ENCODE measurements around the gene ETDB.

Gene ETDB

GRCh38 chrX:135095715-135096114 lies 24.6 kb downstream of the ETDB start:
- Histone ChIP-seq H3K27ac (ENCODE audit: low read depth, low read length) (no peak overlapping the region), H3K4me1 (ENCODE audit: insufficient read depth, low read length) (no peaks in the 10 kb centered on the region), H3K36me3 (ENCODE audit: insufficient read depth, low read length) (no peaks in the 10 kb centered on the region), H3K9me3 (ENCODE audit: low read length) (no peaks in the 10 kb centered on the region), H3K4me3 (ENCODE audit: low read depth in 1 of 2, low read length in 2 of 2) (no peak overlapping the region), H3K27me3 (ENCODE audit: control insufficient read depth in 1 of 2, insufficient read depth in 2 of 2, low read length in 2 of 2) (peaks cover 0 to 13% of the 10 kb centered on the region in 2 donors), H3K9ac (ENCODE audit: low read length) (no peak overlapping the region)

DNA sequence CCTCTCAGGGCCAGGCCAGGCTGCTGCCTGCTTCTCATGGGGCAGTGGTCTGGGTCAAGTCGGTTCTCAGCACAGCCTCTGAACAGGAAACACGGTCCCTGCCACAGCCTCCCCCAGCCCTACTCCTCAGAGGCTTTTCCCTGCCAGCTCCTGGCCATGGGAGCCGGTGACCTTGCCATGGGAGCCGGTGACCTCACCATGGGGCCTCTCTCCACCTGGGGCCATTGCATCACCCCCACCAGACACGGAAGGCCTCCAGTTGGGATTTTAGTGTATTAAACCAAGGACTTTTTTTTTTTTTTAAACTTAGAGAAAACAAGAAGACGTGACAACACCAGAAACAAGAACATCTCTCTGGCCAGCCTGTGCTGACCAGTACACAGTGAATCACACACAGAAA lies 25.6 kb downstream of the ETDB start:
- Histone ChIP-seq H3K27me3 (ENCODE audit: control insufficient read depth in 1 of 2, insufficient read depth in 2 of 2, low read length in 2 of 2) (peaks cover 0 to 13% of the 10 kb centered on the region in 2 donors), H3K27ac (ENCODE audit: low read depth, low read length) (no peak overlapping the region), H3K36me3 (ENCODE audit: insufficient read depth, low read length) (no peaks in the 10 kb centered on the region), H3K4me3 (ENCODE audit: low read depth in 1 of 2, low read length in 2 of 2) (no peak overlapping the region), H3K9ac (ENCODE audit: low read length) (no peak overlapping the region), H3K9me3 (ENCODE audit: low read length) (no peaks in the 10 kb centered on the region), H3K4me1 (ENCODE audit: insufficient read depth, low read length) (no peaks in the 10 kb centered on the region)

- no peaks in the 10 kb centered on the region for H3K9me3 ChIP-seq (ENCODE audit: low read length)
- peaks cover 0 to 10% of the 10 kb centered on the region in 2 donors for H3K27me3 ChIP-seq (ENCODE audit: control insufficient read depth in 1 of 2, insufficient read depth in 2 of 2, low read length in 2 of 2)
- no peak overlapping the region for H3K4me3 ChIP-seq (ENCODE audit: low read depth in 1 of 2, low read length in 2 of 2)
- no peaks in the 10 kb centered on the region for H3K36me3 ChIP-seq (ENCODE audit: insufficient read depth, low read length)
- no peak overlapping the region for H3K27ac ChIP-seq (ENCODE audit: low read depth, low read length)
- H3K4me1 ChIP-seq (ENCODE audit: insufficient read depth, low read length), result no peaks in the 10 kb centered on the region
- H3K9ac ChIP-seq (ENCODE audit: low read length), result no peak overlapping the region
Measured at GRCh38 chrX:135089126-135089525, 31.2 kb downstream of the ETDB start.

DNA sequence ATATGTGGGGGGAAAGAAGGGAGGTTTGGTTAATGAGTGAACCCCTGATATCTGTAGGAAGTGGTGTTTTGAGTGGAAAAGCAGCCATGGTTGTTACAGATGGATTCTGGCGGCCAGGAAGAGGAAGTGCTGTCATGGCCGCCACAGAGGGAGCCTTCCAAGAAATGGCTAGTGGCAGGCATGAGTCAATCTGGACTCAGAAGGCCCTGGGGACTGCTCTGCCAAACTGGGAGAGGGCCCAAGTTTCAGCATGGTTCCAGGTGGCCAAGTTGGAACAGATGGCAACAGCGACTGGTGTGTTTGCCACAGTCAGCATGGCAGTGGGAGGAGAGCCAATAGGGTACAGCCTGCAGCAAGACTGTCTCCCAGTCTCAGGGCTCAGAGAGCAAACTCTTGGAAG lies 32.5 kb downstream of the ETDB start:
- Histone ChIP-seq H3K27me3 (ENCODE audit: control insufficient read depth in 1 of 2, insufficient read depth in 2 of 2, low read length in 2 of 2) (no peaks in the 10 kb centered on the region), H3K9ac (ENCODE audit: low read length) (no peak overlapping the region), H3K9me3 (ENCODE audit: low read length) (no peaks in the 10 kb centered on the region), H3K27ac (ENCODE audit: low read depth, low read length) (no peak overlapping the region), H3K4me3 (ENCODE audit: low read depth in 1 of 2, low read length in 2 of 2) (no peak overlapping the region), H3K36me3 (ENCODE audit: insufficient read depth, low read length) (no peaks in the 10 kb centered on the region), H3K4me1 (ENCODE audit: insufficient read depth, low read length) (no peaks in the 10 kb centered on the region)

- Histone ChIP-seq H3K36me3 (ENCODE audit: insufficient read depth, low read length) (no peaks in the 10 kb centered on the region), H3K27ac (ENCODE audit: low read depth, low read length) (no peak overlapping the region), H3K9ac (ENCODE audit: low read length) (no peak overlapping the region), H3K4me1 (ENCODE audit: insufficient read depth, low read length) (no peaks in the 10 kb centered on the region), H3K4me3 (ENCODE audit: low read depth in 1 of 2, low read length in 2 of 2) (no peak overlapping the region), H3K27me3 (ENCODE audit: control insufficient read depth in 1 of 2, insufficient read depth in 2 of 2, low read length in 2 of 2) (no peaks in the 10 kb centered on the region), H3K9me3 (ENCODE audit: low read length) (no peaks in the 10 kb centered on the region)
Measured at GRCh38 chrX:135086197-135086854, 34.0 kb downstream of the ETDB start.

DNA sequence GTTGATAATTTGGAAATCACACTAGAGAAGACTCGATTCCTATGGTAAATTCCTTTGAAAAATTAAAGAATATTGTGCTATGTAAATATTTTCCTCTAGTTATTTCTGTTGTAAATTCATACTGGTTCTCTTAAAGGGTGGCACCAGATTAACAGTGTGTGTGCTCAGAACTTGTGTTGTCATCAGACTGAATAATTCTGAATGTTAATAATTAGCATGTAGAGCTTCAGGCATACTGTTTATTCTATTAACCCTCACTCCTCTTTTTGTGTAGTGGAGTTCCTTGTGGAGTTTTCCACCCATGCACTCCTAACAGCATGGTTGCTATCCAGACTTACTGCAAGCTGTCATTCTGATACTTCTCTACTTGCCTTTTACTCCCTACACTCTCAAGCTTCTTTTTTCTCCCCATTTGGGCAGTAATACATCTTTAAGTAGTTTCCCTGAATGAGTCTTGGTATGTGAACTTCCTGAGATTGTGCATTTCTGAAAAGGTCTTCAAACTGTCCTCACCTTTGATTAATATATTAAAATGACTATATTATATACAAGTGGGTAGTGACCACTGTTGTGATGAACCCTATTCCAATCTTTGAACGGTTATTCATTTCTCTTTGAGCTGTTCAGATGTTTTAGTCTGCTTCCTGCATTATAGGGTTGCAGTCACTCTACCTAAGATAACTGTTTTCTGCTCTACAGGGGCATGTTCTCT lies 38.5 kb downstream of the ETDB start:
- no peaks in the 10 kb centered on the region for H3K9me3 ChIP-seq (ENCODE audit: low read length)
- H3K36me3 ChIP-seq (ENCODE audit: insufficient read depth, low read length), result no peaks in the 10 kb centered on the region
- no peak overlapping the region for H3K4me3 ChIP-seq (ENCODE audit: low read depth in 1 of 2, low read length in 2 of 2)
- H3K9ac ChIP-seq (ENCODE audit: low read length), result no peak overlapping the region
- H3K27me3 ChIP-seq (ENCODE audit: control insufficient read depth in 1 of 2, insufficient read depth in 2 of 2, low read length in 2 of 2), result no peaks in the 10 kb centered on the region
- H3K4me1 ChIP-seq (ENCODE audit: insufficient read depth, low read length), result no peaks in the 10 kb centered on the region
- no peak overlapping the region for H3K27ac ChIP-seq (ENCODE audit: low read depth, low read length)
